Neural cell (in vitro differentiated cells): Measurements from ENCODE around the gene MPL.

Experiments
- EP300 ChIP-seq: fragments of 450-650 bp; conservative IDR thresholded peaks from 2 replicates; pipeline ENCODE4 v1.6.1; 2014; ENCODE audit warnings: antibody characterized with exemption, mild to moderate bottlenecking, moderate library complexity; ENCODE audit not compliant: poor library complexity, severe bottlenecking
- MXI1 ChIP-seq: fragments of 450-650 bp; conservative IDR thresholded peaks from 2 replicates; pipeline ENCODE4 v1.6.1; 2014; ENCODE audit warnings: antibody characterized with exemption, mild to moderate bottlenecking; ENCODE audit not compliant: poor library complexity, severe bottlenecking
- POLR2AphosphoS5 ChIP-seq: IDR thresholded peaks from 2 replicates; pipeline ENCODE4 v1.6.1; 2012
- RAD21 ChIP-seq: fragments of 450-650 bp; conservative IDR thresholded peaks from 2 replicates; pipeline ENCODE4 v1.6.1; 2014; ENCODE audit warnings: antibody characterized with exemption, mild to moderate bottlenecking, moderate library complexity
- SMC3 ChIP-seq: fragments of 450-650 bp; conservative IDR thresholded peaks from 2 replicates; pipeline ENCODE4 v1.6.1; 2014; ENCODE audit warnings: antibody characterized with exemption, mild to moderate bottlenecking, moderate library complexity; ENCODE audit not compliant: poor library complexity
- TAF1 ChIP-seq: IDR thresholded peaks from 2 replicates; pipeline ENCODE4 v1.6.1; 2012; ENCODE audit warnings: low read depth
- TF ChIP-seq, protein P1 (sequence below): fragments of 450-650 bp; IDR thresholded peaks from 2 replicates; pipeline ENCODE4 v1.5.1; 2014; ENCODE audit warnings: antibody characterized with exemption, mild to moderate bottlenecking, moderate library complexity; ENCODE audit not compliant: poor library complexity, severe bottlenecking
- TF ChIP-seq, protein P2 (sequence below): IDR thresholded peaks from 2 replicates; pipeline ENCODE4 v1.6.1; 2012; ENCODE audit warnings: borderline replicate concordance

GRCh38 chr1:43348809-43349593 lies 11.4 kb downstream of the MPL start:
- TF ChIP-seq, protein P1, sequence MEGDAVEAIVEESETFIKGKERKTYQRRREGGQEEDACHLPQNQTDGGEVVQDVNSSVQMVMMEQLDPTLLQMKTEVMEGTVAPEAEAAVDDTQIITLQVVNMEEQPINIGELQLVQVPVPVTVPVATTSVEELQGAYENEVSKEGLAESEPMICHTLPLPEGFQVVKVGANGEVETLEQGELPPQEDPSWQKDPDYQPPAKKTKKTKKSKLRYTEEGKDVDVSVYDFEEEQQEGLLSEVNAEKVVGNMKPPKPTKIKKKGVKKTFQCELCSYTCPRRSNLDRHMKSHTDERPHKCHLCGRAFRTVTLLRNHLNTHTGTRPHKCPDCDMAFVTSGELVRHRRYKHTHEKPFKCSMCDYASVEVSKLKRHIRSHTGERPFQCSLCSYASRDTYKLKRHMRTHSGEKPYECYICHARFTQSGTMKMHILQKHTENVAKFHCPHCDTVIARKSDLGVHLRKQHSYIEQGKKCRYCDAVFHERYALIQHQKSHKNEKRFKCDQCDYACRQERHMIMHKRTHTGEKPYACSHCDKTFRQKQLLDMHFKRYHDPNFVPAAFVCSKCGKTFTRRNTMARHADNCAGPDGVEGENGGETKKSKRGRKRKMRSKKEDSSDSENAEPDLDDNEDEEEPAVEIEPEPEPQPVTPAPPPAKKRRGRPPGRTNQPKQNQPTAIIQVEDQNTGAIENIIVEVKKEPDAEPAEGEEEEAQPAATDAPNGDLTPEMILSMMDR, result no peak
- TF ChIP-seq MXI1, result no peak
- TF ChIP-seq, protein P2, sequence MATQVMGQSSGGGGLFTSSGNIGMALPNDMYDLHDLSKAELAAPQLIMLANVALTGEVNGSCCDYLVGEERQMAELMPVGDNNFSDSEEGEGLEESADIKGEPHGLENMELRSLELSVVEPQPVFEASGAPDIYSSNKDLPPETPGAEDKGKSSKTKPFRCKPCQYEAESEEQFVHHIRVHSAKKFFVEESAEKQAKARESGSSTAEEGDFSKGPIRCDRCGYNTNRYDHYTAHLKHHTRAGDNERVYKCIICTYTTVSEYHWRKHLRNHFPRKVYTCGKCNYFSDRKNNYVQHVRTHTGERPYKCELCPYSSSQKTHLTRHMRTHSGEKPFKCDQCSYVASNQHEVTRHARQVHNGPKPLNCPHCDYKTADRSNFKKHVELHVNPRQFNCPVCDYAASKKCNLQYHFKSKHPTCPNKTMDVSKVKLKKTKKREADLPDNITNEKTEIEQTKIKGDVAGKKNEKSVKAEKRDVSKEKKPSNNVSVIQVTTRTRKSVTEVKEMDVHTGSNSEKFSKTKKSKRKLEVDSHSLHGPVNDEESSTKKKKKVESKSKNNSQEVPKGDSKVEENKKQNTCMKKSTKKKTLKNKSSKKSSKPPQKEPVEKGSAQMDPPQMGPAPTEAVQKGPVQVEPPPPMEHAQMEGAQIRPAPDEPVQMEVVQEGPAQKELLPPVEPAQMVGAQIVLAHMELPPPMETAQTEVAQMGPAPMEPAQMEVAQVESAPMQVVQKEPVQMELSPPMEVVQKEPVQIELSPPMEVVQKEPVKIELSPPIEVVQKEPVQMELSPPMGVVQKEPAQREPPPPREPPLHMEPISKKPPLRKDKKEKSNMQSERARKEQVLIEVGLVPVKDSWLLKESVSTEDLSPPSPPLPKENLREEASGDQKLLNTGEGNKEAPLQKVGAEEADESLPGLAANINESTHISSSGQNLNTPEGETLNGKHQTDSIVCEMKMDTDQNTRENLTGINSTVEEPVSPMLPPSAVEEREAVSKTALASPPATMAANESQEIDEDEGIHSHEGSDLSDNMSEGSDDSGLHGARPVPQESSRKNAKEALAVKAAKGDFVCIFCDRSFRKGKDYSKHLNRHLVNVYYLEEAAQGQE, result no peak
- TF ChIP-seq EP300, result no peak
- TF ChIP-seq TAF1, result no peak
- no peak for TF ChIP-seq RAD21
- no peak for TF ChIP-seq SMC3
- no peak for TF ChIP-seq POLR2AphosphoS5
